Measurements from ENCODE around the gene FOSL2. TPM values are rescaled to one million over a fixed set of nuclear protein-coding genes. Genes with fewer than 3 reads are reported as not detected.

Gene FOSL2
- total RNA-seq, 2 experiments from 2014 or later = 0.35 to 1.0 TPM

DNA sequence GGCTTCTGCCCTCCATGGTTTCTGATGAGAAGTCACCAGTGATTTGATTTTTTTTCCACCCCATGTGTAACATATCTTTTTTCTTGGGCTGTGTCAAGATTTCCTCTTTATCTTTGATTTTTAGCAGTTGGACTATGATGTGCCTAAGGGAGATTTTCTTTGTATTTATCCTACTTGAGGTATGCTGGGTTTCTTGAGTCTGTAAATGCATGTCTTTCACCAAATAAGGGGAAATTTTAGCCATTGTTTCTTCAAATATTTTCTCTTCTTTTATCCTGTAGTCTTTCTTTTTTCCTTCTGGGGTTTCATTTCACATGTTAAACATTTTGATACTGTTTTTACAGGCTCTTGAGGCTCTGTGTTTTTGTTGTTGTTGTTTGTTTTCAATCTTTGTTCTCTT, 69.5 kb downstream of the FOSL2 start:
- Histone ChIP-seq H3K27ac (ENCODE audit: low read depth, low read length, poor library complexity, severe bottlenecking) (no peak overlapping the region), H3K4me3 (ENCODE audit: low read depth, low read length, poor library complexity, severe bottlenecking) (no peak overlapping the region), H3K36me3 (ENCODE audit: insufficient read depth, low read length) (no peaks in the 10 kb centered on the region), H3K9me3 (ENCODE audit: low read length) (no peaks in the 10 kb centered on the region), H3K4me2 (ENCODE audit: low read length) (no peak overlapping the region), H4K20me1 (ENCODE audit: insufficient read depth, low read length) (no peaks in the 10 kb centered on the region), H3K4me1 (ENCODE audit: insufficient read depth, low read length, poor library complexity, severe bottlenecking) (no peaks in the 10 kb centered on the region), H3K9me2 (ENCODE audit: insufficient read depth, low read length) (no peaks in the 10 kb centered on the region), H3K79me2 (ENCODE audit: insufficient read depth, low read depth, low read length) (no peaks in the 10 kb centered on the region), H2AFZ (ENCODE audit: low read length) (no peak overlapping the region)
- CTCF ChIA-PET (ENCODE audit: unreplicated experiment) = no interaction called here
- DNase-seq (ENCODE audit: low spot score) = no peak
- TF ChIP-seq, protein P1, sequence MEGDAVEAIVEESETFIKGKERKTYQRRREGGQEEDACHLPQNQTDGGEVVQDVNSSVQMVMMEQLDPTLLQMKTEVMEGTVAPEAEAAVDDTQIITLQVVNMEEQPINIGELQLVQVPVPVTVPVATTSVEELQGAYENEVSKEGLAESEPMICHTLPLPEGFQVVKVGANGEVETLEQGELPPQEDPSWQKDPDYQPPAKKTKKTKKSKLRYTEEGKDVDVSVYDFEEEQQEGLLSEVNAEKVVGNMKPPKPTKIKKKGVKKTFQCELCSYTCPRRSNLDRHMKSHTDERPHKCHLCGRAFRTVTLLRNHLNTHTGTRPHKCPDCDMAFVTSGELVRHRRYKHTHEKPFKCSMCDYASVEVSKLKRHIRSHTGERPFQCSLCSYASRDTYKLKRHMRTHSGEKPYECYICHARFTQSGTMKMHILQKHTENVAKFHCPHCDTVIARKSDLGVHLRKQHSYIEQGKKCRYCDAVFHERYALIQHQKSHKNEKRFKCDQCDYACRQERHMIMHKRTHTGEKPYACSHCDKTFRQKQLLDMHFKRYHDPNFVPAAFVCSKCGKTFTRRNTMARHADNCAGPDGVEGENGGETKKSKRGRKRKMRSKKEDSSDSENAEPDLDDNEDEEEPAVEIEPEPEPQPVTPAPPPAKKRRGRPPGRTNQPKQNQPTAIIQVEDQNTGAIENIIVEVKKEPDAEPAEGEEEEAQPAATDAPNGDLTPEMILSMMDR (conservative IDR thresholded peaks at IDR 0.05; ENCODE audit: low read length) = no peak
- TF ChIP-seq EZH2phosphoT487 (IDR thresholded peaks at IDR 0.05; ENCODE audit: borderline replicate concordance, low read depth, low read length) = no peak
- no TSS peak for BruUV-seq (replicated peaks)
- POLR2A ChIA-PET = no interaction called here
- intact Hi-C loops (cut with micrococcal nuclease; ENCODE audit: unreplicated experiment) = no loop called here

- CTCF ChIA-PET (ENCODE audit: unreplicated experiment) = no interaction called here
- no peak overlapping the region for H3K27ac ChIP-seq (ENCODE audit: low read depth, low read length, poor library complexity, severe bottlenecking)
- no peaks in the 10 kb centered on the region for H3K4me1 ChIP-seq (ENCODE audit: insufficient read depth, low read length, poor library complexity, severe bottlenecking)
- H3K4me3 ChIP-seq (ENCODE audit: low read depth, low read length, poor library complexity, severe bottlenecking) = no peak overlapping the region
- no TSS peak for BruUV-seq (replicated peaks)
- no peak overlapping the region for H3K4me2 ChIP-seq (ENCODE audit: low read length)
- POLR2A ChIA-PET = interaction anchor here (0.7 kb wide), 1 partner anchor 13 kb away, joined by 3 read pairs; no protein-coding TSS in a partner anchor
- no peaks in the 10 kb centered on the region for H4K20me1 ChIP-seq (ENCODE audit: insufficient read depth, low read length)
- H3K36me3 ChIP-seq (ENCODE audit: insufficient read depth, low read length) = no peaks in the 10 kb centered on the region
- no peak overlapping the region for H2AFZ ChIP-seq (ENCODE audit: low read length)
- no peak for TF ChIP-seq EZH2phosphoT487 (IDR thresholded peaks at IDR 0.05; ENCODE audit: borderline replicate concordance, low read depth, low read length)
- TF ChIP-seq, protein P1 (conservative IDR thresholded peaks at IDR 0.05; ENCODE audit: low read length) = no peak
- intact Hi-C loops (cut with micrococcal nuclease; ENCODE audit: unreplicated experiment) = no loop called here
- DNase-seq (ENCODE audit: low spot score) = no peak
- H3K9me3 ChIP-seq (ENCODE audit: low read length) = no peaks in the 10 kb centered on the region
- no peaks in the 10 kb centered on the region for H3K9me2 ChIP-seq (ENCODE audit: insufficient read depth, low read length)
- no peaks in the 10 kb centered on the region for H3K79me2 ChIP-seq (ENCODE audit: insufficient read depth, low read depth, low read length)
These were observed 70.7 kb downstream of the FOSL2 start for GRCh38 chr2:28463211-28463816.

GRCh38 chr2:28463893-28464292, 71.2 kb downstream of the FOSL2 start:
- ChIA-PET CTCF (ENCODE audit: unreplicated experiment) (no interaction called here), POLR2A (no interaction called here)

More at GRCh38 chr2:28463893-28464292, 71.2 kb downstream of the FOSL2 start:
- H3K79me2 ChIP-seq (ENCODE audit: insufficient read depth, low read depth, low read length) = no peaks in the 10 kb centered on the region
- H3K36me3 ChIP-seq (ENCODE audit: insufficient read depth, low read length) = no peaks in the 10 kb centered on the region
- no TSS peak for BruUV-seq (replicated peaks)
- H3K4me2 ChIP-seq (ENCODE audit: low read length) = no peak overlapping the region
- H3K9me3 ChIP-seq (ENCODE audit: low read length) = no peaks in the 10 kb centered on the region
- no peak for TF ChIP-seq EZH2phosphoT487 (IDR thresholded peaks at IDR 0.05; ENCODE audit: borderline replicate concordance, low read depth, low read length)
- TF ChIP-seq, protein P1 (conservative IDR thresholded peaks at IDR 0.05; ENCODE audit: low read length) = no peak
- no peak overlapping the region for H3K4me3 ChIP-seq (ENCODE audit: low read depth, low read length, poor library complexity, severe bottlenecking)
- intact Hi-C loops (cut with micrococcal nuclease; ENCODE audit: unreplicated experiment) = no loop called here
- H3K4me1 ChIP-seq (ENCODE audit: insufficient read depth, low read length, poor library complexity, severe bottlenecking) = no peaks in the 10 kb centered on the region
- DNase-seq (ENCODE audit: low spot score) = no peak
- H3K9me2 ChIP-seq (ENCODE audit: insufficient read depth, low read length) = no peaks in the 10 kb centered on the region
- no peak overlapping the region for H3K27ac ChIP-seq (ENCODE audit: low read depth, low read length, poor library complexity, severe bottlenecking)
- H2AFZ ChIP-seq (ENCODE audit: low read length) = no peak overlapping the region
- H4K20me1 ChIP-seq (ENCODE audit: insufficient read depth, low read length) = no peaks in the 10 kb centered on the region
